ENCODE results near the gene VWA7.

GRCh38 chr6:31799781-31800180, 22.7 kb upstream of the VWA7 start:
- TF ChIP-seq POLR2A (IDR thresholded peaks at IDR 0.05) (no peak), CTCF (IDR thresholded peaks at IDR 0.05) (no peak)
